GM18951 (cell line): ENCODE data around the gene CNGA2.

Source experiments
- POLR2A ChIP-seq: IDR thresholded peaks from 4 replicates; pipeline ENCODE4 v1.6.1; 2011; ENCODE audit warnings: mild to moderate bottlenecking; ENCODE audit not compliant: insufficient read length, insufficient read depth; ENCODE audit errors: extremely low read depth
- in situ Hi-C: fragments of 300-500 bp; cut with MboI; formaldehyde crosslinking; loops from one replicate; pipeline ENCODE4 v1.12.0; 2022; ENCODE audit warnings: low sequenced_read_pairs, mixed read lengths, inconsistent platforms; ENCODE audit not compliant: unreplicated experiment

CNGA2 gene

GRCh38 chrX:151734446-151734845, at the start of gene CNGA2:
Gene CNGA2 (plus strand): TSS chrX:151734746. CDS start chrX:151738484, 3,738 bp downstream.
- in situ Hi-C loops, result loop anchor here (25.0 kb wide), 1 partner anchor 903 kb away; the partner anchor contains the start of gene GABRQ
- TF ChIP-seq POLR2A, result no peak

GRCh38 chrX:151687635-151688034, 46.9 kb upstream of the CNGA2 start:
- TF ChIP-seq POLR2A, result no peak
- in situ Hi-C loops, result loop anchor here (25.0 kb wide), 1 partner anchor 525 kb away; no protein-coding TSS in a partner anchor

- no peak for TF ChIP-seq POLR2A
- in situ Hi-C loops, result loop anchor here (25.0 kb wide), 1 partner anchor 526 kb away; no protein-coding TSS in a partner anchor
Measured at GRCh38 chrX:151688695-151689094, 45.9 kb upstream of the CNGA2 start.

DNA sequence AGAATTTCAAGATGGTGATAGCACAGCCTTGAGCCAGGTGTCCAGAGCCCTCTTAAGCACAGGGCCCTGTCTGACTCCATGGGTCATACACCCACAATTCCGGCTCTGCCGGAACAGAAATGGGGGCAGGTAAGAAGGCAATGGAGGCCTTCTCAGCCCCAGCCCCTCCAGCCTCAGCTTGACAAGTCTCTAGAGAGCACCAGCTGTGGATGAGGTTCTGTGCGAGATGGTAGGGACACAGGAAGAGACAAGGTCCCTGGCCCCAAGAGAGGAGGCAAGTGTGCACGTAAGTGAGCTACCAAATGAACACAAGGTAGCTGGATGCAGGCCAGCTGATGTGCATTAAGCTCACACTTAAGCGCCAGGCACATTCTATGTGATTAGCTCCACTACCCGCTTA, 41.7 kb upstream of the CNGA2 start:
- in situ Hi-C loops, result loop anchor here (25.0 kb wide), 1 partner anchor 531 kb away; no protein-coding TSS in a partner anchor
- TF ChIP-seq POLR2A, result no peak

DNA sequence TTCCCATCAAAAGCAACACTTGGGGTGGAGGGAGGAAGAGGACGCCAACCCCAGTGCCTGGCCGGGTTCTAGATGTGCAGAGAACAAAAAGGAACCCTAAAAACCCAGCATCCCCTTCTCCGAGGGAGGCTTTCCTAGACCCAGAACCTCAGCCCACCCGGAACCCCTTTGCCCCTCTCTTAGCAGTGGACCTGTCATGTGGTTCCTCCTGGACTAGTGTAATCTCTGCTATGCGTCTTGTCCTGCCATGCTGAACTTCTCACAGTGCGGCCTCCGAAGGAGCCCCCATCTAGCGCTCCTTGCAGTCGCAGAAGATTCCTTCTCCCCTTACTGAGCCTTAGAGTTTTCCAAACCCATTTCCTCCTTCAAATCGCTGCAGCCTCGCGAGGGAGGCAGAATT, 40.4 kb upstream of the CNGA2 start:
- in situ Hi-C loops, result loop anchor here (25.0 kb wide), 1 partner anchor 532 kb away; no protein-coding TSS in a partner anchor
- no peak for TF ChIP-seq POLR2A

DNA sequence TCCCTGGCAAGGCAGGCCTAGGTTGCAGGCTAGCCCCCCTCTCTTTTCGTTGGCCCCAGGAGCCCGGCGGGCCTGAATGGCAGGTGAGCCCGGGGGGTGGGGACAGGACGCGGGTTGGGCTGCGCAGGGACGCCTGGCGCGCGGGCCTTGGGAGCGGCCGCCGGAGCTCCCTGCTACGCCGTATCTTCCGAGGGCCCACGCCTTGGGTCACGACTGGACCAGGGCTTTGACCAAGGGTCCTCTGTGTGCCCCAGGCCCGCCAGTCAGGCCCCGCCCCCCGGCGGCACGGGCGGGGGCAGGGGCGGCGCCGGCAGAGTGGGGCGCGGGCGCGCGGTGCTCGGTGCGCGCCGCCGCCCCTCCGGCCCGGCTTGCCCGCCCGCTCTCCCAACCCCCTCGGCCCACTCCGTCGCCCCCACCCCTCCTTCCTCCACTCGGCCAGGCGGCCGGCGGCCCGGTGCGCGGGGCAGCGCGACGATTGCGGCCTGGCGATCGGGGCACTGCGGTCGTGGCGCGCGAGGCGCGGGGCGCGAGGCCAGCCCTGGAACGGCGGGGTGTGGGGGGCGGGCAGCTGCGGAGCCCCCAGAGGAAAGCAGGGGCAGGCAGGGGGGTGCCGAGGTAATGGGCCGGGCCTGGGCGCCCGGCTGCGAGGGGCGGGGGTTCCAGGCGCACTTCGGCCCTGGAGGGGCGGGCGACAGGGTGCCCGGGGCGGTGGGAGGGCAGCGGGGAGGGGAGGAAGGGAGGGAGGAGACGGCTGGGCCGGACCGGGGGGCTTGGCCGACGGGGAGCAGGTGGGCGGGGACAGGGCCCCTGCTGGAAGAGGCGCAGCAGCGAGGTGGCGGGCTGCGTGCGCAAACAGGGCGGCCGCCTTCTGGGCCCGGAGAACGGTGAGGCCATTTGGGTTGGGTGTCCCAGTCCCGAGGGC, 39.6 kb upstream of the CNGA2 start, which contains the start of gene PRRG3:
PRRG3 (plus strand) TSS at position 798 of the 922 bp plus-strand sequence. CDS start 3,357 bp downstream, outside the sequence.
- in situ Hi-C loops, result loop anchor here (25.0 kb wide), 1 partner anchor 533 kb away; no protein-coding TSS in a partner anchor
- TF ChIP-seq POLR2A, result no peak

DNA sequence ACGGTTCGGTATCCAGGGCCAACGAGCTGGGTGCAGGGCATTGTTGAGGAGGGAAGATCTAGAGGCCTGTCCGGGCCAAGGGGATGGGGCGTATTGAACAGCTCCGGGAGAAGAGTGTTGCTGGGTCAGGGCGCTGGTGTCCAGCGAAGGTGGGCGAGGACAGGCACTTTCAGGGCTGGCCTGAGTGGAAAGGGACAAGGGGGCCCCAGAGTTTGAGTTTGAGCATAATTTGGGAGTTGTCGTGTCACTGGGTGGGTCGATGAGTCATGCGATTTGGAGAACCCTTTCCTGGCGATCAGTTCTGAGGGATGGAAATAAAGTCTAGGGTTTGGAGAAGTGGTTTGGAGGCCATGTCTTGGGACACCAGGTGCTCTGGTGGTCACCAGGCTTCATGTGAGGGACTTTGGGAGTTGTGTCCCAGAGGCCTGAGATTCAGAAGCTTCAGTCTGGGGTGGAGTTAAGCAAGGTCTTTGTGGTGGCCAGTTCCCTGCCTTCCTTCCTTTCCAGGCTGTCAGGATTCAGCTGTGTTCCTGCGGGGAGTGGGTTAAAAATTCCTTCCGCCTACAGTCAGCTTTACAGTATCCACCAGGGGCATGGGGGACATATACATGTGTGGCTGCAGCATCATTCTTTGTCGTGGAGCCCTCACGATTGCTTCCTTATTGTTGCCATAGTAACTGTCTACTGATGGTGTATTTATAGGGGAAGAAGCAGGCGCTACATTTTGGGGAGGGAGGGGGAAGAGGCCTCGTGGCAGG, 38.8 kb upstream of the CNGA2 start:
- in situ Hi-C loops, result loop anchor here (25.0 kb wide), 1 partner anchor 533 kb away; no protein-coding TSS in a partner anchor
- TF ChIP-seq POLR2A, result no peak

DNA sequence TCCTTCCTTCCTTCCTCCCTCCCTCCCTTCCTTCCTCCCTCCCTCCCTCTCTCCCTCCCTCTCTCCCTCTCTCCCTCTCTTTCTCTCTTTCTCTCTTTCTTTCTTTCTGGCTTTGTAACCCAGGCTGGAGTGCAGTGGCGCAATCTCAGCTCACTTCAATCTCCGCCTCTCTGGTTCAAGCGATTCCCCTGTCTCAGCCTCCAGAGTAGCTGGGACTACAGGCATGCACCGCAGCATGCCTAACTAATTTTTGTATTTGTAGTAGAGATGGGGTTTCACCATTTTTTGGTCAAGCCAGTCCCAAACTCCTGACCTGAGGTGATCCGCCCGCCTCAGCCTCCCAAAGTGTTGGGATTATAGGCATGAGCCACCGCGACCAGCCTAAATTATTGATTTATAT, 37.5 kb upstream of the CNGA2 start:
- in situ Hi-C loops, result loop anchor here (25.0 kb wide), 1 partner anchor 535 kb away; no protein-coding TSS in a partner anchor

DNA sequence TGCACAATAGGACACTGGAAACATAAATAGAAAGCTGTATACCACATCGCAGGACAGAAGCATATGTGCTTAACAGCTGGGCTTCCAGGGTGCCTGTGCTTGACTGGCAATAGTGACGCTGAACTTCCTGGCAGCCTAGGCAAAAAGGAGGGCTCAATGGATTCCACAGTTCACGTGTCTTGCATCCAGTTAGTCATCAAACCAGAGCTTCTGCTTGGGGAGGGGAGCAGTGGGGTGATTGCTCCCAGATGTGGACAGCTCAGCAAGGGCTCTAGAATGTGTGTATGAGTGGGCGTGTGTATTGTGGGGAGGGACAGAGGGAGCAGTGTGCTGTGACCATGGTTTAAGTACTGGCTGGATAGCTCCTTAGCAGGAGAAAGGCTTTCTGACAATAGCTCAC, 37.0 kb upstream of the CNGA2 start:
- no peak for TF ChIP-seq POLR2A
- in situ Hi-C loops, result loop anchor here (25.0 kb wide), 1 partner anchor 535 kb away; no protein-coding TSS in a partner anchor

GRCh38 chrX:151698485-151698884, 36.1 kb upstream of the CNGA2 start:
- in situ Hi-C loops, result loop anchor here (25.0 kb wide), 1 partner anchor 536 kb away; no protein-coding TSS in a partner anchor
- no peak for TF ChIP-seq POLR2A

- in situ Hi-C loops, result loop anchor here (25.0 kb wide), 1 partner anchor 537 kb away; no protein-coding TSS in a partner anchor
- no peak for TF ChIP-seq POLR2A
Measured at GRCh38 chrX:151699746-151700145, 34.8 kb upstream of the CNGA2 start.

GRCh38 chrX:151700581-151700980, 34.0 kb upstream of the CNGA2 start:
- no peak for TF ChIP-seq POLR2A
- in situ Hi-C loops, result no loop called here

- TF ChIP-seq POLR2A, result no peak
- in situ Hi-C loops, result no loop called here
Measured at GRCh38 chrX:151701071-151701470, 33.5 kb upstream of the CNGA2 start.
